ENCODE measurements around the gene PCCA. TPM values are rescaled to one million over a fixed set of nuclear protein-coding genes. Genes with fewer than 3 reads are reported as not detected.

The PCCA gene
- total and polyA plus RNA-seq, 8 donors = 31.4 to 140 (median 77.0) TPM

GRCh38 chr13:100495455-100495854 is 406.6 kb downstream of the PCCA start:
- Histone ChIP-seq H3K9me3 (no peaks in the 10 kb centered on the region), H3K27me3 (no peaks in the 10 kb centered on the region), H3K36me3 (peaks cover 0 to 6% (median 0%) of the 10 kb centered on the region in 4 donors), H3K27ac (no peak overlapping the region), H3K4me1 (peaks cover 0 to 7% (median 2%) of the 10 kb centered on the region in 4 donors), H3K4me3 (no peak overlapping the region)
- 88 to 98% (median 94%) methylated on average over 1 of the region's 1 CpG for WGBS, 5 donors
- intact Hi-C loops (cut with DNase I; ENCODE audit: low total_unique reads) = no loop called here
- DNase-seq = no peak
- TF ChIP-seq EP300 (IDR thresholded peaks at IDR 0.05) (no peak), POLR2AphosphoS5 (IDR thresholded peaks at IDR 0.05) (no peak), POLR2A (IDR thresholded peaks at IDR 0.05) (no peak)

DNA sequence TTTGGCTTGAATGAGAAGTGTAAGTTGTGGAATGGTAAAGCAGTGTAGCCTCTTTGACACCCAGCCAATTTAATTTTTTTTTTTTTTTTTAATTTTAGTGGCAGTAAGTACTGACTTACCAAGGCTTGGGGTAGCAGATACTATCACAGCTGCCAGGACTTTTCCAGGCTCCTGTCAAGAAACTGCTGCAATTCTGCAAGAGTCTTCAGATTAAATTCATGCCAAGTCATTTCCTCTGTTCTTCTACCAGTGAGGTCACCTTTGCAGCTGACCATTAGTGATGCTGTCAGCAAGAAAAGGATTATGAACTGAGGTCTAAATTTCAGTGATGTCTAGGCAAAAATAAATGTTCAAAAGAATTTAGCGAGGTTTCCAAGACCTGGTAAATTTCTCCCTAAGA is 408.5 kb downstream of the PCCA start:
- WGBS, 5 donors = 94 to 97% (median 97%) methylated on average over 1 of the region's 1 CpG
- Histone ChIP-seq H3K9me3 (no peaks in the 10 kb centered on the region), H3K36me3 (peaks cover 0 to 6% (median 0%) of the 10 kb centered on the region in 4 donors), H3K27ac (no peak overlapping the region), H3K4me3 (no peak overlapping the region), H3K27me3 (no peaks in the 10 kb centered on the region), H3K4me1 (no peaks in the 10 kb centered on the region)
- TF ChIP-seq EP300 (IDR thresholded peaks at IDR 0.05) (no peak), POLR2A (IDR thresholded peaks at IDR 0.05) (no peak), POLR2AphosphoS5 (IDR thresholded peaks at IDR 0.05) (no peak)
- TF ChIP-seq, protein P1, sequence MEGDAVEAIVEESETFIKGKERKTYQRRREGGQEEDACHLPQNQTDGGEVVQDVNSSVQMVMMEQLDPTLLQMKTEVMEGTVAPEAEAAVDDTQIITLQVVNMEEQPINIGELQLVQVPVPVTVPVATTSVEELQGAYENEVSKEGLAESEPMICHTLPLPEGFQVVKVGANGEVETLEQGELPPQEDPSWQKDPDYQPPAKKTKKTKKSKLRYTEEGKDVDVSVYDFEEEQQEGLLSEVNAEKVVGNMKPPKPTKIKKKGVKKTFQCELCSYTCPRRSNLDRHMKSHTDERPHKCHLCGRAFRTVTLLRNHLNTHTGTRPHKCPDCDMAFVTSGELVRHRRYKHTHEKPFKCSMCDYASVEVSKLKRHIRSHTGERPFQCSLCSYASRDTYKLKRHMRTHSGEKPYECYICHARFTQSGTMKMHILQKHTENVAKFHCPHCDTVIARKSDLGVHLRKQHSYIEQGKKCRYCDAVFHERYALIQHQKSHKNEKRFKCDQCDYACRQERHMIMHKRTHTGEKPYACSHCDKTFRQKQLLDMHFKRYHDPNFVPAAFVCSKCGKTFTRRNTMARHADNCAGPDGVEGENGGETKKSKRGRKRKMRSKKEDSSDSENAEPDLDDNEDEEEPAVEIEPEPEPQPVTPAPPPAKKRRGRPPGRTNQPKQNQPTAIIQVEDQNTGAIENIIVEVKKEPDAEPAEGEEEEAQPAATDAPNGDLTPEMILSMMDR (IDR thresholded peaks at IDR 0.05) = no peak
- intact Hi-C loops (cut with DNase I; ENCODE audit: low total_unique reads) = no loop called here
- DNase-seq = no peak

- DNase-seq = no peak
- 59 to 71% (median 65%) methylated on average over 2 of the region's 2 CpGs for WGBS, 5 donors
- no peak overlapping the region for H3K4me3 ChIP-seq
- H3K27me3 ChIP-seq = no peaks in the 10 kb centered on the region
- no peaks in the 10 kb centered on the region for H3K4me1 ChIP-seq
- intact Hi-C loops (cut with DNase I; ENCODE audit: low total_unique reads) = no loop called here
- no peak overlapping the region for H3K27ac ChIP-seq
- TF ChIP-seq POLR2A (IDR thresholded peaks at IDR 0.05) (no peak), EP300 (IDR thresholded peaks at IDR 0.05) (no peak), POLR2AphosphoS5 (IDR thresholded peaks at IDR 0.05) (no peak)
- TF ChIP-seq, protein P1 (IDR thresholded peaks at IDR 0.05) = no peak
- H3K9me3 ChIP-seq = no peaks in the 10 kb centered on the region
- H3K36me3 ChIP-seq = no peaks in the 10 kb centered on the region
These were observed 413.6 kb downstream of the PCCA start for GRCh38 chr13:100502446-100502845.

GRCh38 chr13:100503622-100504021 is 414.7 kb downstream of the PCCA start:
- intact Hi-C loops (cut with DNase I; ENCODE audit: low total_unique reads) = no loop called here
- no peak for DNase-seq
- Histone ChIP-seq H3K27ac (no peak overlapping the region), H3K4me3 (no peak overlapping the region), H3K27me3 (no peaks in the 10 kb centered on the region), H3K36me3 (no peaks in the 10 kb centered on the region), H3K4me1 (no peaks in the 10 kb centered on the region), H3K9me3 (no peaks in the 10 kb centered on the region)
- WGBS, 5 donors = 94 to 99% (median 99%) methylated on average over 3 of the region's 3 CpGs
- TF ChIP-seq POLR2A (IDR thresholded peaks at IDR 0.05) (no peak), EP300 (IDR thresholded peaks at IDR 0.05) (no peak), POLR2AphosphoS5 (IDR thresholded peaks at IDR 0.05) (no peak)
- TF ChIP-seq, protein P1 (IDR thresholded peaks at IDR 0.05) = no peak

DNA sequence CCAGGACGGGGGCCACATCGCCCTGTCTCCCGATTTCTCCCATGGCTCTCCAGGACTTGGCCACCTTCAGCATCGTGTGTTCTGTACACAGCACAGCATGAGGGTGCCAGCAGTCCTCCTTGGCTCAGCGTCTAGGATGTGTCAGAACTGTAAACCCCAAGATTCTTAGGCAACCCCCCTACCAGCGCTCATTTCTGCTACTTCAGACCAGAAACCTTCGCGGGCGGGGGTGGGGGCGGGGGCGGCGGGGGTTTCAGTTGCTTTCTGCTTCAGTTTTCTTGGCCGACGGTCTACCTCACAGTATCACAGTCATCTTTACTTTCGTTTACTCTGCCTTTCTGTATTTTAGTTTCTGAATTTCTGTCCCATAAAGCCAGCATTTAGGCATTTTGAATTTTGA is 417.3 kb downstream of the PCCA start:
- TF ChIP-seq, protein P1 (IDR thresholded peaks at IDR 0.05) = no peak
- TF ChIP-seq POLR2A (IDR thresholded peaks at IDR 0.05) (no peak), EP300 (IDR thresholded peaks at IDR 0.05) (no peak)
- H3K27me3 ChIP-seq = no peaks in the 10 kb centered on the region
- no peaks in the 10 kb centered on the region for H3K36me3 ChIP-seq
- H3K9me3 ChIP-seq = no peaks in the 10 kb centered on the region
- no peak overlapping the region for H3K27ac ChIP-seq
- WGBS, 5 donors = 81 to 88% (median 84%) methylated on average over 15 of the region's 15 CpGs
- H3K4me1 ChIP-seq = no peaks in the 10 kb centered on the region
- H3K4me3 ChIP-seq = no peak overlapping the region
- DNase-seq = no peak
- intact Hi-C loops (cut with DNase I; ENCODE audit: low total_unique reads) = no loop called here
